COLO829 (cell line): ENCODE data around the gene ERC1.
"Not testable (repeated sequence)": the region's sequence is repeated elsewhere in the genome, so short reads cannot be mapped to it uniquely, and the experiment has no call there.

Source experiments
- DNase-seq: peaks from one replicate; pipeline ENCODE4 v3.0.0; 2012; ENCODE audit warnings: low spot score

ERC1 gene

DNA sequence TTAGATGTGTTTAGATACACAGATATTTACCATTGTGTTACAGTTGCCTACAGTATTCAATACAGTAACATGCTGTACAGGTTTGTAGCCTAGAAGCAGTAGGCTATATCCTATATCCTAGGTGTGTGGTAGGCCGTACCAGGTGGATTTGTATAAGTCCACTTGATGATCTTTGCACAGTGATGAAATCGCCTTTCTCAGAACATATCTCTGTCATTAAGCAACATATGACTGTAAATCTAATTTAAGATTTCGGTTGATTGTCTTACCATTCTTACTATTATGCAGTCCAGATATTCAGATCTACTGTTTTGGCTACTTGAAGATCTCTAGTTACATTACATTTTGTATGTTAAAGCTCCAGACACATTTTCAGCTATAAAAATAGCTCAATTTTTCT, 39.8 kb downstream of the ERC1 start:
- no peak for DNase-seq

DNA sequence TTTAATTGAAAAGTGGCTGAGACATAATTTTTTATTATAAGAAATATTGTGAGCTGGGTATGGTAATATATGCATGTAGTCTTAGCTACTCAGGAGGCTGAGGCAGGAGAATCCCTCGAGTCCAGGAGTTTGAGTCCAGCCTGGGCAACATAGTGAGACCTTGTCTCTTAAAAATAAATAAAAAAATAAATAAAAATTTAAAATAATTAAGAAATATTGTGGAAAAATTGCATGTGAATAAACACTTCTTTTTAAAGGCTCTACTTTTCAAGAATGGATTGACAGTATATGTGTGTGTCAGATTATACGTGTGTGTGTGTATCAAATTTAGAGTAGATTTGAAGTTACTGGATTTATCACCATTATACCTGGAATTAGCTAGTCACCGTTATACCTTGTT, 43.2 kb downstream of the ERC1 start:
- DNase-seq, result no peak

DNA sequence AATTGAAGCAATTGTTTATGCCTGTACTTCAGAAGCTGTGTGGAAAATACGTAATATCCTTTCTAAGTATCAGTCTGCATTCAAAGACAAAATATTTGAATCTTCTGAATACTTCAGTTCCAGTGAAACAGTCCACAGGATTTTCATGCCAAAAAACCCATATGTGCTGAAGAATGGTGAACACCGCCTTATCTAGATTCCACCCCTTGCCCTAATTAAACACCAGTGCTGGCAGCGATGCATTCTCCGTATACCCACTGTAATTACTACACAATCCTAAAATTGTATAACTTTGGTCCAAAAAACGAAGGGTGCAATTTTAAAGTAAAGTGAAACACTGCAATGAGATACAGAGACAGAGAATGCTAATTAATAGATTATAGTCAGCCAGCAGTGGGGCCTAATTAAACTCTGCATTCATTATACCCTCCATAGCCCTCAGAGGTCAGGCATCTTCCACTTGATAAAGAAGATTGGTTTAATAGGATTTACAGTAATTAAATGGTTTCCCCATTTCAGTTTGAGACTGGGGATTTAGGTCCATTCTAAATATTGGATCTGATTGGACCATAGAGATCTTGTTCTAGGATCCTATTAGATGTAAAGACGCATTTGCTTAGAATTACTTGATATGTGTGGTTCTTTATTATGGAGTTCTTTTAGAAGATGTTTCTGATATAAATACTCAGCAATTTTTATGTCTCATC, 43.9 kb downstream of the ERC1 start:
- DNase-seq, result no peak

DNA sequence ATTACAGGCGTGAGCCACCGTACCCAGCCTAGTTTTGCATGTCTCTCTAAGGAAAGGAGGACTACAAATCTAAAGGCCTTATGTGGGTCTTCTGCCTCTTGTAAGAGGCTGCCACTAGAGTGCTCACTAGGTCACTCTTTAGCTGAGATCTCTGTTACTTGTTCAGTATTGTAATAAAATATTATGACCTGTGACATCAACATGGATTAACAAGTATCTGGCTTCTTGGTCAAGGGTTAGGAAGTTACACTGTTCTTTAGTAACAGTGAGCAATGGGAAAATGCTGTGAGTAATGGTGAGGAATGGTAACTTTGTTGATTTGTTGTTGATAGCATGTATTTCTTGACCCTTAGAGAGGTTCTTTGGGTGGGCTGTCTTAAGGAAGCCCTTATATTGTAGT, 50.5 kb downstream of the ERC1 start:
- DNase-seq, result no peak

DNA sequence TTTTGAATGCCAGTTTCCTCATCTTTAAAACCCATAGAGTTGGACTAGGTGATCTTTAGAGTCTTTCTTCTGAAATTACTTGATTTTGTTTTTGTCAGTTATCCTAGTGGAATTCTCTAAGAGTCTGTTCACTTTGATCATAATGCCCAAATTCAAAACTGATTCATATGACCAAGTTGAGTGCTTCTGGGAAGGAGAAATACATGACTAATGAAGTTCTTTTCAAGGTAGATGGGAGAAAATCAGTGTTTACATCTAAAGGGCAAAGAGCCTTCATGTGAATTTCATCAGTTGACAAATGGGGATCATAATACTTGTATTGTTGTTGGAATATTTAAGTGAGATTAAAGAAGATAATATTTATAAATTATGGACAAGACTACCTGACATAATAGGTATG, 53.2 kb downstream of the ERC1 start:
- DNase-seq, result peak; percentile 24

DNA sequence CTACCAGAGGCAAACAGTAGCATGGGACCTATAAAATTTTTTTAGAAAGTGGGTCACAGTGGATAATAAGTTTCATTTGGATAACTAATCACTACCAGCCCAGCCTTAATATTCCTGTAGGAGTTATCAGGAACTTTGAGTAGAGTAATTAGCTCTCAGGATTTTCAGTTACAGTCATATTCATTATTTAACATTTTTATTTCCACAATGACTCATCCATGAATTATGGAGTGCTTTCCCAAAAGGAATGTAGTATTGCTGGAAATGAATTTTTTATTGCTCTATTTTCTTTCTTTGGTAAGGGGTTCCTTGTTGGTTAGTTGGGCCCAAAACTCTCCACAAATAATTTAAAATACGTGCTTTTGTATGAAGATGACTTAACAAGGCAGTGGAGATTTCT, 53.7 kb downstream of the ERC1 start:
- peak; percentile 61 for DNase-seq

DNA sequence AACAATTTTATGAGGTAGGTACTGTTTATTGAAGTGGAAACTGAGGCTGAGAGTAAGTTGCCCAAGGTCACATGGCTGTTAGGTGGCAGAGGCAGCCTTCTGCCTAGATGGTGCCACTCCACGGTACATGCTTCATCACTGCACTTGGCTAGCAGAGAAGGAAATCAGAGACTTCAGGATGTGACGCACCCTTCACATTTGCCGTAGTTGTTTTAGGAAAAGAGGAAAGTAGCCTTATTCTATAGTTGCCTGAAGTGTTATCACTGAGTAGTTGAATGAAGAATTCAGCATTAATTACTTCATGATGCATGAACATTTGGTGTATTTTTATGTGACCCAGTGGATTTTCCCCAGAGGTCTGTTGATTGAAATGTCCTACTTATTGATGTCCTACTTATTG, 55.7 kb downstream of the ERC1 start:
- DNase-seq, result no peak

DNA sequence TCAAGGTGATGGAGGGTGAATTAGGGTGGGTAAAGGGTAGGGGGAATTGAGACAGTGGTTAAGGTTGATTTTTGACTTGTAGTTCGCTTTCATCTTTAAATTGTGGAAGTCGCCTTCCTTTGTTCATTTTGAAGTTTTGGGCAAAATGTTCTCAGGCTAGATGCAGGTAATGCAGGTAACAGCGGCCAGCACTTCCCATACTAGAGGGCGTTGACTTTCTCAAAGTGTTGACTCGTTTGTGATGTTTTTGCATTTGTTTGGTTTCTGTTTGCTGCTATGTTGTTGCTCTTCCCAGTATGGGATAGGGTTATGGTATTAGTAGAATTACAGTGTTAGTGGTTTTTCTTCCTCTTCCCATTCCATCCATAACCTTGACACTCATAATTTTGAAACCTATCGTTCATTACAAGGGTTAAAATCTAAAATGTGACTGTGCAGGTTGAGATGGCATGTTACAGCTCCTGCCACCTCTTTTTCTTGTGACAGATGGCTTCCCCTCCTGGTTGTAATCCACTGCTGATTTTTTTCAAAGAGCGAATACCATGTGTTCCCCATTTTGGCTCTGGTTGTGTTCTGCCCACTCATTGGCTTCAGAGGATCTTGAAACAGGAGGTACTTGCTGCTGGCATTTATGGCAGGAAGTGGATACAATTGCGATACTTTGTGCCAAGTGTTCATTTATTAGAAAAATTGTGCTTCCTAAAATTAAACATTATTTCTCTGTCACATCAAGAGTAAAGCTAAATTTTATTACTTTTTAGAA, 57.1 kb downstream of the ERC1 start:
- peak; percentile 23 for DNase-seq

DNA sequence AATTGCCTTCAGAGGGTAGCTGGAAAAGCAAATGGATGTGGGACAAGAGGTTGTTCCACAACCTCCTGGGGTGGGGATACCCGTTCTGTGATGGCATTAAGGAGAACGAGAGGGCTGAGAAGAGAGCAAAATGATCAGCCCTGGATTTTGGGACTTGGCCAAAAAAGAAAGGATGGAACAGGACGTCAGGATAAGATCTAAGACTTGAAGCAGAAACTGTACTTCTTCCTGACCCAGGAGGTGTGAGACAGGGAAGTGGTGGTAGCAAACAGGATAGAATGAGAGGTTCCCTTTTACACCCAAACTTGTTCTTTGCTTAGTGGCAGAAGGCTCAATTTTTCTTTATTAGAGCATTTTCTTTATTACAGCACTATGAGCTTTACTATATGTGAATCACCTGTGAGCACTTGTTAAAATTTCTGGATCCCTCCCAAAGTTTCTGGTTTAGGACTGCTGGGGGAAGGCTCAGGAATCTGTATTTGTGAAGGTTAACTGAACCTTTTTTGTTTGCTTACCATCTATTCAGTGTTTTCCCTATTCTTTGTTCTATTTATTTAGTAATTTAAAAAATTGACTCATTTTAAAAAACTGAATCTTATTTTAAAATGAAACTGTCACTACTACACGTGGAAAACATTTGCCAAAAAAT, 59.2 kb downstream of the ERC1 start:
- DNase-seq, result no peak

DNA sequence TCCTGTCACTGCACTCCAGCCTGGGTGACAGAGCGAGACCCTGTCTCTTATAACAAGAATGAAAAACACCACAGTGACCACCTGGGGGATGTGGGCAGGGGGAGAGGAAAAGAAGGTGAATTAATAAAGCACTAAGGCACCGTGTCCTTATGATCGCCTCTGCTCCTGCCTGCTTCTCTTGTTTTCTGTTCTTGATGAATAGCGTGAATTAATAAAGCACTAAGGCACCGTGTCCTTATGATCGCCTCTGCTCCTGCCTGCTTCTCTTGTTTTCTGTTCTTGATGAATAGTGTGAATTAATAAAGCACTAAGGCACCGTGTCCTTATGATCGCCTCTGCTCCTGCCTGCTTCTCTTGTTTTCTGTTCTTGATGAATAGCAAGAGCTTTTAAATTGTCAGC, 60.6 kb downstream of the ERC1 start:
- not testable (repeated sequence) for DNase-seq

DNA sequence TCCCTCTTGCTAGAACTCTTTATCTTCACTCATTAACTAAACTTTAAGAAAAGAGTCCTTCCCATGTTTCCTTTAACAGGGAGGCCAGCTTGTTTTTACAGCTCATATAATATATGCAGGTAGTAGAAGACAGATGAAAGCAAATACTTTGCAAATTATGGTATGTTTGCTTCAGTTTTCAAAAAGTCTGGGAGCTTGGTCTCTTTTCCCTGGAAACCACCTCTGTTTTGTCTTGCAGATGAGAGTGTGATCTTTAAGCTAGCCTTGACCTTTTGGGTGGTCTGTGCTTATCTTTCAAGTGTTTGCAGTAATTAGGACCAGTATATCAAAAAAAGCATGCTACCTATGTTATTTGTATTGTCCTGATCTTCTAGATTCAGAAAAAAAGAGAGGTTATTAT, 62.7 kb downstream of the ERC1 start:
- DNase-seq, result no peak

DNA sequence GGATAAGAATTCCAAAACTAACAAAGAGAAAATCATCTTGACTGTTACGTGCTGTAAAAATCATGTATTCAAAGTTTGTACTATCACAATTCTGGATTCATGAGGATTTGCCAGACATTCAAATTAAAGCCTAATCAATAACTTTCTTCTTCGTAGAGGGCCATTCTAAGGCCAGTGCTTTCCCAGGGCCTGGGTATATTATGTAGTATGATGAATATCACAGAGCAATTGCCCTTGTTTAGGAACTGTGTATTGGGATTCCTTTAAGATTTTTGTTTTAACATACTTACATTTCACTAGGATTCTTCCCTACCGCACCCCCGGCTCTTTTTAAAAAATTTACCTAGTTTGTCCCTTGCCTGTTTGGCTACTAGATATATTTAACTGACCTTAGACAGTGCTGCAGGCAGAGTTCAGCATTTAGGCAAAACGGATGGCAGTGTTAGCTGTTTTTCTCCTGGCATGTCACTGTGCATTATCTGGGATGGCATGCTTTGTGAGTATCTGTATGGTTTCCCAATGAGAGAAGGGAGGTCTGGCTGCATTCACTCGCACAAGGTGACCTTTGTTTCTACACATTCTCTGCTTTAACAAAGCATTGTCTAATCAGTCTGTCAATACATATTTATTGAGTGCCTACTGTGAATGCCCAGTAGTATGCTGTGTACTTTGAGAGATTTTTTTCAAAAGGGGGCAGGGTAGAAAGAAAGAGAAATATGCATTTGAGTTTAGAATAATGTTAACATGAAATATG, 63.3 kb downstream of the ERC1 start:
- DNase-seq, result peak; percentile 48

DNA sequence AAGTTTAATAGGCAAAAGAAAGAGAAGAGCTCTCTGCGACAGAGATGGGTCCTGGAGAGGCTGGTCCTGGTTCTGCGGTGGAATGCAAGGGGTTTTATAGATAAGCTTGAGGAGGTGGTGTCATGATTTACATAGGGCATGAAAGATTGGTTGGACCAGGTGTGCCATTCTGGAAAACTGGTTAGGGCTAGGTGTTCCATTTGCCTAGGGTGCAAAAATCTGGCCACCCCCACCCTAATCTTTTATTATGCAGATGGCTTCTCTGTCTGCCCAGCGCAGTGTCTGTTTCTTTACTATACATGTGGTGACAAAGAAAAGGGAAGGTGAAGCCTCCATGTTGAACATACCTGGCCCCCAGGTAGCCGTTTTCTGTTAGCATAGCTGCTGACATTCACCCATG, 65.4 kb downstream of the ERC1 start:
- no peak for DNase-seq

DNA sequence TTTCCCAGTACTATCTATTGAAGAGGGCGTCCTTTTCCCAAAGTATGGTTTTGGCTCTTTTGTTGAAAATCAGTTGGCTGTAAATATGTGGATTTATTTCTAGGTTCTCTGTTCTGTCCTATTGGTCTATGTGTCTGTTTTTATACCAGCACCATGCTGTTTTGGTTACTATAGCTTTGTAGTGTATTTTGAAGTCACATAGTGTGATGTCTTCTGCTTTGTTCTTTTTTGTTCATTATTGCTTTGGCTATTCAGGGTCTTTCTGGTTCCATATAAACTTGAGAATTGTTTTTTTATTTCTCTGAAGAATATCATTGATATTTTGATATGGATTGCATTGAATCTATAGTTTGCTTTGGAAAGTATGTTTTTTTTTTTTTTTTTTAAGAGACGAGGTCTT, 67.4 kb downstream of the ERC1 start:
- no peak for DNase-seq

DNA sequence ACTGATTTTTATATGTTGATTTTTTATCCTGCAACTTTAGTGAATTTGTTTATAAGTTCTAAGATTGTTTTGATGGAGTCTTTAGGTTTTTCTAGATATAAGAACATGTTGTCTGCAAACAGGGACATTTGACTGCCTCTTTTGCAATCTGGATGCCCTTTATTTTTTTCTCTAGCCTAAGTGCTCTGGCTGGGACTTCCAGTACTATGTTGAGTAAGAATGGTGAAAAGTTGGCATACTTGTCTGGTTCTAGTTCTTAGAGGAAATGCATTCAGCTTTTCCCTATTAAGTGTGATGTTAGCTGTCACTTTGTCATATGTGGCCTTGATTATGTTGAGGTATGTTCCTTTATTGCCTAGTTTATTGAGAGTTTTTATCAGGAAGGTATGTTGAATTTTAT, 68.1 kb downstream of the ERC1 start:
- no peak for DNase-seq

DNA sequence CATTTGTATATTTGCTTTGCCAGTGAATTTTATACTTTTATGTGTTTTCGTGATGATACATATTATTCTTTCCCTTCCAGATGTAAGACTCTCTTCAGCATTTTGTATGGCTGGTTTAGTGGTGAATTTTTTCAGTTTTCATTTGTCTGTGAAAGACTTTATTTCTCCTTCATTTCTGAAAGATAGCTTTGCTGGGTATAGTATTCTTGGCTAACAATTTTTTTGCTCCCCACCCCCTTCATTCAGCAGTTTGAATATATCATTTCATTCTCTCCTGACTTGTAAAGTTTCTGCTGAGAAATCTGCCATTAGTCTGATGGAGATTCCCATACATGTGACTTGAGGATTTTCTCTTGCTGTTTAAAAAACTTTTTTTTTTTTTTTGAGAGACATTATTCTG, 72.8 kb downstream of the ERC1 start:
- no peak for DNase-seq

DNA sequence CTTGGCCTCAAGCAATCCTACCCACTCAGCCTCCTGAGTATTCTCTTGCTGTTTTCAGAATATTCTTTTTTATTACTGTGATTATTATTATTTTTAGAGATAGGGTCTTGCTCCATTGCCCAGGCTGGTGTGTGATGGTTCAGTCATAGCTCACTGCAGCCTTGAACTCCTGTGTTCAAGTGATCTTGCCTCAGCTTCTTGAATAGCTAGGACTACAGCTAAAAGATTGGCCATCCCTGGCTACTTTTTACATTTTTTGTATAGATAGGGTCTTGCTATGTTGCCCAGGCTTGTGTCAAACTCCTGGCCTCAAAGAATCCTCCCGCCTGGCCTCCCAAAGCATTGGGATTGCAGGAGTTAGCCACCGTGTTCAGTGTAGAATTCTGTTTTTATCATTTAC, 73.3 kb downstream of the ERC1 start:
- DNase-seq, result no peak

DNA sequence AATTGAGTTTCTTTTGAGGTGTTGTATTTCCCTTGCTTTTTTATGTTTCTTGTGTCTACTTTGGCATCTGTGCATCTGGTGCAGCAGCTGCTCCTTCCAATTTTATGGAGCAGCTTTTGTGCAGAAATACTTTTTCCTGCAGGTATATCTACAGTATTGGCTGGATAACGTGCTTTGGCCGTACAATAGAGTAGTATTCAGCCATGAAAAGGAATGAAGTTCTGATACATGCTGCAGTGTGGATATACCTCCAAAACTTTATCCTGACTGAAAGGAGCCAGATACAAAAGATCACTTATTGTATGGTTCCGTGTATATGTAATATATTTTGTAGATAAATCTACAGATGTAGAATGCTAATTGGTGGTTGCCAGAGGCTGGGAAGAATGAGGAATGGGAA, 74.6 kb downstream of the ERC1 start:
- DNase-seq, result no peak

DNA sequence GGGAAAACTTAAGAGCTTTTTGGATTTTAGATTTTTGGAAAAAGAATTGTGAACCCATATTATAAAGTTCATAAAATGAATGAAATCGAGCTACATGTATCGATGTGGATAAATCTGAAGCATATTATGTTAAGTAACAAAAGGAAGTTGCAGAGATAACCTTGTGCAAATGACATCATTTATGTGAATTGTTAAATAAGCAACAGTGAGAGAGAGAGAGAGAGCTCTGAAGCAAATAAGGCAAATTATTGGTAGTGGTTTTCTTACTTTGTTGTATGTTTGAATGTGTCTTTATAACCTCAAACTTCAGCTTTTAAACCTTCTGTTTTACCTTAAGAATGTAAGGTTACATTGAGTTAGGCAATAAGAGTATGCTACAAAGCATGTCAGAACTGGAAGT, 78.8 kb downstream of the ERC1 start:
- no peak for DNase-seq

DNA sequence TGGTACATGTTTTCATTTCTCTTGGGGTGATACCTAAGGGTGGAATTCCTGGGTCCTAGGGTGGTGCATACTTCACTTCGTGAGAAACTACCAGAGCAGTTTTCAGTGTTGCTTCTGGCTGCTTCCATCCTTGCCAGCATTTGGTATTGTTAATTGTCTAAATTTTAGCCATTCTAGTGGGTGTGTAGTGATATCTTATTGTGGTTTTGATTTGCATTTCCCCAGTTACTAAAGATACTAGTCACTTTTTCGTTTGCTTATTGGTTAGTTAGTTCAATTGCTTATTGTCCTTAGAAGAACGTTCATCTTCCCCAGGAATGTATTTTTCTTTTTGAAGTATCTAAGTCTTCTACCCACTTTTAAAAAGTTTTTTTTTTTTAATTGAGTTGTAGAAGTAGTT, 80.2 kb downstream of the ERC1 start:
- DNase-seq, result no peak

DNA sequence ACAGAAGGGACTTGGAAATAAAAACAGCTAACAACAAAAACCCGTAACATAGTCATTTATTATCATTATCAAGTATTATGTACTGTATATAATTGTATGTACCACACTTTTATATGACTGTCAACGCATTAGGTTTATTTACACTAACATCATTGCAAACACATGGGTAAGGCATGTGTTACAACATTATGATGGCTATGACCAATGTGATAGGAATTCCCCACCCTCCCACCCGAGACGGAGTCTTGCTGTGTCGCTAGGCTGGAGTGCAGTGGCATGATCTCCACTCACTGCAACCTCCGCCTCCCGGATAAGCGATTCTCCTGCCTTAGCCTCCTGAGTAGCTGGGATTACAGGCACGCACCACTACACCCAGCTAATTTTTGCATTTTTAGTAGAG, 82.6 kb downstream of the ERC1 start:
- no peak for DNase-seq

DNA sequence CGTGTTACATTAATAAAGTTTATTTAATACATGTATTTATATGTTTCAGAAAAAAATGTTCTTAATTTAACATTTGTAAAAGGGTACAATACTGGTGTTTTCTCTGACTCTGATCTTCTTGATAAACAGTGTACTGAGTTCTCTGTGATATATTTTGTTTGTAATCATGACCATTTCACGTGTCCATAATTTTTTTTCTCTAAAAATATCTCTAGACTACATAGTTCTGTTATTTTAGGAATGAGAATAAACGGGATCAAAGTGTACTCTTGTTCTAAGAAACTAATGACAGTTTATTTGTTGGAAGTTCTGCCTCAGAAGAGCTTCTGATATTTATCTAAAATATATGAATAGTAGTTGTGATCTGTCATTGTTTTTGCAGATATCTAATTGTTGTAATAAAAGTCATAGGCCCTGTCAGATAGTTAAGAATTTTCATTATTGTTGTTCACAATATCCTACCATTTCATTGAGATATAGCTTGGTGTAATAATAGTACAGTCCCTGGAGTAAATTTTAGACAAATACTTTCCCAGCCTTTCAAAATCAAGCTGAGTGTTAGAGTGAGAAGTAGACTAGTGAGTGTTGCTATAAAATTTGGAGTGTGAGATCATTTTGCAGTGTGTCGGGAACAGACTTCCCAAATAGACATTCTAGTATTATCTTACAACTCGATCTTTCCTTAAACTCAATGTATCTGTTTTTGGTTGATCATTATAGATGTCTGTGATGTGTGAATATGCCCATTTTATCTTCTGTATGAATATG, 86.2 kb downstream of the ERC1 start:
- DNase-seq, result no peak
